ENCODE measurements around the gene PRDM15.

Gene PRDM15

DNA sequence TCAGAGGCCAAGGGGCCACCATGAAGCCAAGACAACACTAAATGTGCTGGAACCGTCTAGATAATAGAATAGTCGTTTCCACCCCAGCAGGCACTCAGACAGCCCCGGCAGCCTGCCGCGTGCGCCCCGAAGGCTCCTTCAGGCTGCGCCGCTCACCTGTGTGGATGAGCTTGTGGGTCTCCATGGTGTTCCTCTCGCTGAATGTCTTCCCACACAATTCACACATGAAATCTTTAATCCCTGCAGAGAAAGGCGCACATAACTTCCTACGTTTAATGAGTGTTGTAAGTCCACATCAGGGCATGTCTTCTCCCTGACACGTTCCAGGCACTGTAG is 68.6 kb downstream of the PRDM15 start:
- Histone ChIP-seq H2AFZ (ENCODE audit: low read length) (no peak overlapping the region), H3K4me2 (ENCODE audit: low read depth, low read length) (no peak overlapping the region), H4K20me1 (ENCODE audit: insufficient read depth, low read length) (no peaks in the 10 kb centered on the region), H3K36me3 (replicated peaks; ENCODE audit: insufficient read depth, low read length) (no peaks in the 10 kb centered on the region), H3F3A (ENCODE audit: insufficient read depth, low read length) (no peaks in the 10 kb centered on the region), H3K9me3 (replicated peaks; ENCODE audit: insufficient read depth, low read length) (no peaks in the 10 kb centered on the region), H3K9ac (ENCODE audit: low read length) (no peak overlapping the region), H3K4me1 (ENCODE audit: low read length) (no peaks in the 10 kb centered on the region), H3K27me3 (replicated peaks; ENCODE audit: insufficient read depth, low read length) (no peaks in the 10 kb centered on the region), H3K27ac (ENCODE audit: low read length) (no peak overlapping the region), H3K79me2 (ENCODE audit: low read length) (0 out of 2 replicates have a peak, but pooled peaks cover 5% of the 10 kb centered on the region), H3K4me3 (ENCODE audit: low read length) (no peak overlapping the region), H3K9me2 (replicated peaks; ENCODE audit: insufficient read depth, low read length) (no peaks in the 10 kb centered on the region)
- no peak for DNase-seq
- TF ChIP-seq EZH2 (optimal IDR thresholded peaks at IDR 0.05; ENCODE audit: low read depth, low read length) (no peak), EZH2phosphoT487 (IDR thresholded peaks at IDR 0.05; ENCODE audit: low read length) (no peak)
- TF ChIP-seq, protein P1, sequence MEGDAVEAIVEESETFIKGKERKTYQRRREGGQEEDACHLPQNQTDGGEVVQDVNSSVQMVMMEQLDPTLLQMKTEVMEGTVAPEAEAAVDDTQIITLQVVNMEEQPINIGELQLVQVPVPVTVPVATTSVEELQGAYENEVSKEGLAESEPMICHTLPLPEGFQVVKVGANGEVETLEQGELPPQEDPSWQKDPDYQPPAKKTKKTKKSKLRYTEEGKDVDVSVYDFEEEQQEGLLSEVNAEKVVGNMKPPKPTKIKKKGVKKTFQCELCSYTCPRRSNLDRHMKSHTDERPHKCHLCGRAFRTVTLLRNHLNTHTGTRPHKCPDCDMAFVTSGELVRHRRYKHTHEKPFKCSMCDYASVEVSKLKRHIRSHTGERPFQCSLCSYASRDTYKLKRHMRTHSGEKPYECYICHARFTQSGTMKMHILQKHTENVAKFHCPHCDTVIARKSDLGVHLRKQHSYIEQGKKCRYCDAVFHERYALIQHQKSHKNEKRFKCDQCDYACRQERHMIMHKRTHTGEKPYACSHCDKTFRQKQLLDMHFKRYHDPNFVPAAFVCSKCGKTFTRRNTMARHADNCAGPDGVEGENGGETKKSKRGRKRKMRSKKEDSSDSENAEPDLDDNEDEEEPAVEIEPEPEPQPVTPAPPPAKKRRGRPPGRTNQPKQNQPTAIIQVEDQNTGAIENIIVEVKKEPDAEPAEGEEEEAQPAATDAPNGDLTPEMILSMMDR (IDR thresholded peaks at IDR 0.05; ENCODE audit: low read length) = no peak

DNA sequence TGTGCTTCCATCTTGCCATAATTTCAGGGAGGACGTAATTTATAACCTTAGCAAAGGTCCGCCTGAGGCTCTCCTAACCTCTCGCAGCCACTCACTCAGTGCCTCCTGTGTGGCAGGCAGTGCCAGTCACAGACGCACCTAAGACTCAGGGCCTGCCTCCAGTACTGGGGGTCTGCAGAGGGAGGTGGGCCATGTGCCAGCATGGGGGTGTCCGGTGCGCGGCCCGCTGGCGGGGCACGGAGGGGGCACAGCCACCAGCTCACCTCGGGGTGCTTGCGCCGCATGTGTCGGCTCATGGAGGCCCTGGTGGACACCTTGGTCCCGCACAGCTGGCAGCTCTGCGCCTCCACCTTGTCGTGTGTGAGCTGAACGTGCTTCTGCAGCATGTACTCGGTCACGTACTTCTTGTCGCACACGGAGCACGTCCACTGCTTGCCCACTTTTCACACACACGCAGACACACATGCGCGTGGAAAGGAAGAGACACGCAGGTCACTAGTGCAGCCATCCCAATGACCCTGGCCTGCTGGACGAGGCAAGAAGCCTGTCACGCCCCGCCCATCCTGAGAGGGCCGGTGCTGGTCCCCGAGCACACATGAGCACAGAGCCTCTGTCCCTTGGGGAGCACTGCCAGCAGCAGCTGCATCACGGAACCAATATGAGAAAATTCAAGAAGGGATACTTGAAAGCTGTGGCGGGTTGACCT is 69.1 kb downstream of the PRDM15 start:
- Histone ChIP-seq H3K4me1 (ENCODE audit: low read length) (no peaks in the 10 kb centered on the region), H3K9me2 (replicated peaks; ENCODE audit: insufficient read depth, low read length) (no peaks in the 10 kb centered on the region), H4K20me1 (ENCODE audit: insufficient read depth, low read length) (no peaks in the 10 kb centered on the region), H3K27me3 (replicated peaks; ENCODE audit: insufficient read depth, low read length) (no peaks in the 10 kb centered on the region), H3K9ac (ENCODE audit: low read length) (no peak overlapping the region), H3K27ac (ENCODE audit: low read length) (no peak overlapping the region), H2AFZ (ENCODE audit: low read length) (no peak overlapping the region), H3F3A (ENCODE audit: insufficient read depth, low read length) (no peaks in the 10 kb centered on the region), H3K36me3 (replicated peaks; ENCODE audit: insufficient read depth, low read length) (no peaks in the 10 kb centered on the region), H3K79me2 (ENCODE audit: low read length) (0 out of 2 replicates have a peak, but pooled peaks cover 5% of the 10 kb centered on the region), H3K9me3 (replicated peaks; ENCODE audit: insufficient read depth, low read length) (no peaks in the 10 kb centered on the region), H3K4me3 (ENCODE audit: low read length) (no peak overlapping the region), H3K4me2 (ENCODE audit: low read depth, low read length) (no peak overlapping the region)
- TF ChIP-seq, protein P1 (IDR thresholded peaks at IDR 0.05; ENCODE audit: low read length) = no peak
- no peak for TF ChIP-seq EZH2phosphoT487 (IDR thresholded peaks at IDR 0.05; ENCODE audit: low read length)
- no peak for DNase-seq

DNA sequence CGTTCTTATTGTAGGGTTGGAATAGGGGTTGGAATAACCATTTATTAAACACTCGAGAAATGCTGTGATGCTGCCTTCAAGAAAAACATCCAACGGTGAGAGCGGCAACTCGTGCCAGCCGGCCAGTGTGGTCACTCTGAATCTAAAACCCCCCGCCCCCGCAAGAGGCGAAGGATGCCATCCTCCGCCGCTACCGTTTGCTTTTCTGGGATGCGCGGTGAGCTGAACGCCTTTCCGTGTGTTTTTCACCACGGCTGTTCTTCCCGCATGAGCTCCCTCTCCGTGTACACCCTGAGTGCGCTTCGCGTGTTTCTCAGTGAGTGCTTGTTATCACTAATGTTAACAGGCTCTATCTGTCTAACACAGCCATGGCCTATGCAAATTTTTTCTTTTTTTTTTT is 70.3 kb downstream of the PRDM15 start:
- Histone ChIP-seq H3K79me2 (ENCODE audit: low read length) (0 out of 2 replicates have a peak, but pooled peaks cover 5% of the 10 kb centered on the region), H3K36me3 (replicated peaks; ENCODE audit: insufficient read depth, low read length) (no peaks in the 10 kb centered on the region), H2AFZ (ENCODE audit: low read length) (no peak overlapping the region), H3K4me1 (ENCODE audit: low read length) (no peaks in the 10 kb centered on the region), H4K20me1 (ENCODE audit: insufficient read depth, low read length) (no peaks in the 10 kb centered on the region), H3K9ac (ENCODE audit: low read length) (no peak overlapping the region), H3K9me3 (replicated peaks; ENCODE audit: insufficient read depth, low read length) (no peaks in the 10 kb centered on the region), H3F3A (ENCODE audit: insufficient read depth, low read length) (no peaks in the 10 kb centered on the region), H3K9me2 (replicated peaks; ENCODE audit: insufficient read depth, low read length) (no peaks in the 10 kb centered on the region), H3K27ac (ENCODE audit: low read length) (no peak overlapping the region), H3K27me3 (replicated peaks; ENCODE audit: insufficient read depth, low read length) (no peaks in the 10 kb centered on the region), H3K4me3 (ENCODE audit: low read length) (no peak overlapping the region), H3K4me2 (ENCODE audit: low read depth, low read length) (no peak overlapping the region)
- TF ChIP-seq EZH2 (optimal IDR thresholded peaks at IDR 0.05; ENCODE audit: low read depth, low read length) (no peak), EZH2phosphoT487 (IDR thresholded peaks at IDR 0.05; ENCODE audit: low read length) (no peak)
- TF ChIP-seq, protein P1 (IDR thresholded peaks at IDR 0.05; ENCODE audit: low read length) = no peak
- no peak for DNase-seq
